ENCODE measurements around the gene LTBP2.

LTBP2 gene

GRCh38 chr14:74571901-74572725, 39.9 kb downstream of the LTBP2 start (continued):
- TF ChIP-seq ZNF580 (tag by site-specific recombination; IDR thresholded peaks at IDR 0.05) (peak; percentile 76), ZNF175 (tag by site-specific recombination; IDR thresholded peaks at IDR 0.05) (no peak), ZNF19 (tag by site-specific recombination; IDR thresholded peaks at IDR 0.05; ENCODE audit: low read depth) (no peak), ZNF513 (tag by site-specific recombination; IDR thresholded peaks at IDR 0.05) (peak; percentile 60; the same call in 1 of the 2 replicates), SP3 (tag by site-specific recombination; IDR thresholded peaks at IDR 0.05) (peak; percentile 34; the same call in 1 of the 2 replicates), ZBTB10 (tag by site-specific recombination; IDR thresholded peaks at IDR 0.05) (peak; percentile 60; the same call in 1 of the 2 replicates), ZNF302 (tag by site-specific recombination; IDR thresholded peaks at IDR 0.05; ENCODE audit: low read depth) (no peak), ZFHX2 (tag by site-specific recombination; conservative IDR thresholded peaks at IDR 0.05) (peak; percentile 85), ZSCAN30 (tag by site-specific recombination; IDR thresholded peaks at IDR 0.05) (peak; percentile 76; the same call in 1 of the 2 replicates), PRDM10 (tag by site-specific recombination; IDR thresholded peaks at IDR 0.05) (peak; percentile 41; the same call in 1 of the 2 replicates), SALL2 (tag by site-specific recombination; IDR thresholded peaks at IDR 0.05; ENCODE audit: borderline replicate concordance) (no peak), ZNF548 (tag by site-specific recombination; IDR thresholded peaks at IDR 0.05) (no peak), ZNF692 (tag by site-specific recombination; IDR thresholded peaks at IDR 0.05) (peak; percentile 81), ZNF133 (tag by site-specific recombination; IDR thresholded peaks at IDR 0.05) (no peak), ZBTB49 (tag by site-specific recombination; IDR thresholded peaks at IDR 0.05; ENCODE audit: low read depth) (no peak), ZNF18 (tag by site-specific recombination; IDR thresholded peaks at IDR 0.05) (peak; percentile 61), ZNF677 (tag by site-specific recombination; IDR thresholded peaks at IDR 0.05) (no peak), ZNF10 (tag by site-specific recombination; IDR thresholded peaks at IDR 0.05) (no peak), KLF1 (tag by site-specific recombination; IDR thresholded peaks at IDR 0.05) (peak; percentile 55; the same call in 1 of the 2 replicates), ZNF140 (tag by site-specific recombination; IDR thresholded peaks at IDR 0.05) (no peak), ZNF626 (tag by site-specific recombination; IDR thresholded peaks at IDR 0.05) (no peak), PBX3 (CRISPR knock-in tag; IDR thresholded peaks at IDR 0.05) (no peak), ZNF426 (tag by site-specific recombination; IDR thresholded peaks at IDR 0.05) (no peak)
